Heart left ventricle (tissue), 13 donors: Measurements from ENCODE around the gene CHRD.

ENCODE experiments used
- POLR2A ChIP-seq, 2 donors: fragments of 450-650 bp; IDR thresholded peaks; one replicate each; pipeline ENCODE4 v1.6.1; 2017; ENCODE audit warnings: antibody characterized with exemption in 2 of 2, mild to moderate bottlenecking in 2 of 2, moderate library complexity in 2 of 2
- TF ChIP-seq, protein P1 (sequence below), 12 donors: fragments of 200-600 bp; sonication (generic) in 4 of 12; IDR thresholded peaks; one replicate each; pipeline versions ENCODE4 v1.5.0 to v1.8.0; 2018 to 2022; ENCODE audit warnings: antibody characterized with exemption in 12 of 12, mild to moderate bottlenecking in 5 of 12
- donor health status: ischemic (EF 13 %, LVEDD 7.1; RV severe dilation, severe dysfunction).
- donor health status: DM: no; HTN: yes; CAD: no.
- donor health status: DM: no; HTN: no; CAD: no.
- donor health status: ischemic (EF 25% LVEDD 6.9; RV normal size, moderate dysfunction).
- donor health status: ischemic (EF 25% LVEDD 5.7; RV mildly dilated, moderate dysfunction).
- donor health status: ischemic (EF 35%, LVEDD 5.7; RV mildly dilated, moderate dysfunction).
- donor health status: nonischemic (EF 11% LVEDD 7.7; RV severe dilation, severe dysfunction).
- donor health status: DM: yes; HTN: yes; CAD: no.
- donor health status: PGD.
- donor health status: ischemic (EF 29% LVEDD 5.4; RV normal size, mild dysfunction).
- donor health status: nonischemic (EF 23%, LVEDD 6.1; RV moderate dilation, normal function).

DNA sequence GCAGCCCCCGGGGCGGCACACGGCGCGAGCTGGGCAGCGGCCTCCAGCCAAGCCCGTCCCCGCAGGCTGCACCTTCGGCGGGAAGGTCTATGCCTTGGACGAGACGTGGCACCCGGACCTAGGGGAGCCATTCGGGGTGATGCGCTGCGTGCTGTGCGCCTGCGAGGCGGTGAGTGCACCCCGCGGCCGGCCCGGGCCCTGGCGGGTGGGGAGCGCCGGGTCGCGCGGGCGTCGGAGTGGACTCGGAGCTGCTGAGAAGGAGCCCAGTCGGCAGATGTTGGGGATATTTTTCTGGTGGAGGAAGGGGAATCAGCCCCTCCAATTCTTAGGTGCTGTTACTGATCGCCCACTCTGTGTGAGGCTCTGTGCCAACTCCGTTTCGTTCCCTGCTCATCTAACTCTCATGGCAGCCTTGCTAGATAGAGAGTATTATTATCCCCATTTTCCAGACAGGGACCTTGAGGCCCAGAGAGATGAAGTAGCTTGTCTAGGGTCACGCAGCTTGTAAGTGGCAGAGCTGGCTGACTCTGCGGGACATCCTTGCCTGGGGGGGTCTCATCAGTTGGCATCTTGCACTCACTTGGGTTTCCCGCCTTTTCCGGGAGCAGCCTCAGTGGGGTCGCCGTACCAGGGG is 890 bp downstream of the CHRD start:
- TF ChIP-seq, protein P1, sequence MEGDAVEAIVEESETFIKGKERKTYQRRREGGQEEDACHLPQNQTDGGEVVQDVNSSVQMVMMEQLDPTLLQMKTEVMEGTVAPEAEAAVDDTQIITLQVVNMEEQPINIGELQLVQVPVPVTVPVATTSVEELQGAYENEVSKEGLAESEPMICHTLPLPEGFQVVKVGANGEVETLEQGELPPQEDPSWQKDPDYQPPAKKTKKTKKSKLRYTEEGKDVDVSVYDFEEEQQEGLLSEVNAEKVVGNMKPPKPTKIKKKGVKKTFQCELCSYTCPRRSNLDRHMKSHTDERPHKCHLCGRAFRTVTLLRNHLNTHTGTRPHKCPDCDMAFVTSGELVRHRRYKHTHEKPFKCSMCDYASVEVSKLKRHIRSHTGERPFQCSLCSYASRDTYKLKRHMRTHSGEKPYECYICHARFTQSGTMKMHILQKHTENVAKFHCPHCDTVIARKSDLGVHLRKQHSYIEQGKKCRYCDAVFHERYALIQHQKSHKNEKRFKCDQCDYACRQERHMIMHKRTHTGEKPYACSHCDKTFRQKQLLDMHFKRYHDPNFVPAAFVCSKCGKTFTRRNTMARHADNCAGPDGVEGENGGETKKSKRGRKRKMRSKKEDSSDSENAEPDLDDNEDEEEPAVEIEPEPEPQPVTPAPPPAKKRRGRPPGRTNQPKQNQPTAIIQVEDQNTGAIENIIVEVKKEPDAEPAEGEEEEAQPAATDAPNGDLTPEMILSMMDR (IDR thresholded peaks at IDR 0.05) = no peak
- no peak for TF ChIP-seq POLR2A (IDR thresholded peaks at IDR 0.05)
